K562 (cell line): ENCODE data around the gene SULT1C4. TPM values are rescaled to one million over a fixed set of nuclear protein-coding genes. Genes with fewer than 3 reads are reported as not detected.

ENCODE experiments used
- ATAC-seq: fragments of 200-7000 bp; cut with Tn5 transposase; 3 replicates; pipeline ENCODE4 v1.9.1; 2020; ENCODE audit warnings: moderate library complexity
- BruUV-seq: library from RNA; stranded (reverse); fragments of 400-500 nt; replicated peaks from 2 replicates; lab custom pipeline; 2021; lab: Mats Ljungman, UMichigan
- CTCF ChIA-PET: fragments of 300-600 bp; formaldehyde crosslinking; extraction: SDS; loops from one replicate; lab custom pipeline; 2021; ENCODE audit warnings: low intra/inter-chr PET ratio; lab: Yijun Ruan, JAX
- POLR2A ChIA-PET: fragments of 300-600, 350-650 bp; sonication (Branson Sonifier 250); formaldehyde crosslinking; extraction: SDS; loops from one replicate; lab custom pipeline; 2021; ENCODE audit warnings: antibody characterized with exemption, inconsistent platforms; lab: Yijun Ruan, JAX
- DNase-seq, 4 experiments: peaks; one replicate each; pipeline versions ENCODE4 v3.0.0 to v3.0.0-alpha.2; 2011 to 2018; ENCODE audit warnings: low spot score in 3 of 4, mixed read lengths in 3 of 4; ENCODE audit errors: extremely low read depth in 1 of 4
- FAIRE-seq: peaks from 2 replicates; lab custom pipeline; 2011; peaks lifted over from hg19 to GRCh38; lab: Jason Lieb, UNC
- H2AFZ ChIP-seq: 2 replicates; pipeline ENCODE4 v1.6.0; 2011; ENCODE audit warnings: low read depth, low read length, control low read depth, inconsistent platforms
- H3K27ac ChIP-seq: fragments of 200-600 bp; 3 replicates; pipeline ENCODE4 v1.8.0; 2011; ENCODE audit warnings: low read depth, mild to moderate bottlenecking, control low read depth, inconsistent platforms, low read length, moderate library complexity, mixed read lengths; ENCODE audit errors: extremely low read depth
- H3K27me3 ChIP-seq, 2 experiments: fragments of 300-600 bp in 1 of 2; 2 replicates in 1 of 2; 3 replicates in 1 of 2; pipeline versions ENCODE4 v1.6.0 to v1.8.0; 2011; ENCODE audit warnings: inconsistent platforms in 2 of 2, low read length in 2 of 2, mild to moderate bottlenecking in 1 of 2, mixed read lengths in 1 of 2, moderate library complexity in 1 of 2; ENCODE audit not compliant: control insufficient read depth in 2 of 2, insufficient read depth in 2 of 2
- H3K36me3 ChIP-seq: fragments of 300-600 bp; 3 replicates; pipeline ENCODE4 v1.8.0; 2011; ENCODE audit warnings: mild to moderate bottlenecking, low read length, inconsistent platforms; ENCODE audit not compliant: control insufficient read depth, insufficient read depth
- H3K4me1 ChIP-seq, 2 experiments: fragments of 200-600 bp in 1 of 2; replicated peaks in 1 of 2; 2 replicates in 1 of 2; 3 replicates in 1 of 2; pipeline versions ENCODE4 v1.5.1 to v1.8.0; 2011; ENCODE audit warnings: inconsistent platforms in 2 of 2, low read length in 2 of 2, mild to moderate bottlenecking in 1 of 2, mixed read lengths in 1 of 2, moderate library complexity in 1 of 2; ENCODE audit not compliant: control insufficient read depth in 2 of 2, insufficient read depth in 2 of 2
- H3K4me2 ChIP-seq: 2 replicates; pipeline ENCODE4 v1.6.1; 2011; ENCODE audit warnings: low read length, control low read depth, inconsistent platforms, mixed read lengths; ENCODE audit not compliant: insufficient read depth
- H3K4me3 ChIP-seq: fragments of 200-600 bp; sonication (generic), shearing (Covaris generic); 2 replicates; pipeline ENCODE4 v1.5.1; 2016; ENCODE audit warnings: control low read depth, inconsistent platforms
- H3K79me2 ChIP-seq: fragments of 200-600 bp; 3 replicates; pipeline ENCODE4 v1.8.0; 2011; ENCODE audit warnings: low read length, inconsistent platforms; ENCODE audit not compliant: control insufficient read depth, insufficient read depth
- H3K9ac ChIP-seq, 2 experiments: 2 replicates each; pipeline versions ENCODE4 v1.6.0 to v1.6.1; 2011; ENCODE audit warnings: low read depth in 2 of 2, low read length in 2 of 2, control low read depth in 1 of 2, inconsistent platforms in 1 of 2, mild to moderate bottlenecking in 1 of 2, mixed read lengths in 1 of 2; ENCODE audit not compliant: insufficient read depth in 1 of 2
- H3K9me1 ChIP-seq: one replicate; pipeline ENCODE4 v1.6.0; 2011; ENCODE audit warnings: inconsistent platforms, mild to moderate bottlenecking, low read length, moderate library complexity; ENCODE audit not compliant: control insufficient read depth, insufficient read depth
- H3K9me3 ChIP-seq: replicated peaks from 2 replicates; pipeline ENCODE4 v1.5.1; 2011; ENCODE audit warnings: low read depth, low read length, inconsistent platforms; ENCODE audit not compliant: control insufficient read depth, insufficient read depth
- H4K20me1 ChIP-seq: replicated peaks from 2 replicates; pipeline ENCODE4 v1.6.1; 2011; ENCODE audit warnings: low read length, inconsistent platforms, mixed read lengths; ENCODE audit not compliant: control insufficient read depth, insufficient read depth
- ARID1B ChIP-seq: fragments of 450-650 bp; IDR thresholded peaks from 2 replicates; pipeline ENCODE4 v1.6.1; 2016; ENCODE audit warnings: antibody characterized with exemption, mild to moderate bottlenecking, inconsistent platforms
- CBFA2T3 ChIP-seq: fragments of 450-650 bp; IDR thresholded peaks from 2 replicates; pipeline ENCODE4 v1.6.1; 2017
- CHCHD3 ChIP-seq: fragments of 250-450 bp; sonication (Bioruptor Pico); IDR thresholded peaks from 2 replicates; pipeline ENCODE4 v2.1.2; 2022; ENCODE audit warnings: mild to moderate bottlenecking
- DPF2 ChIP-seq: fragments of 450-650 bp; IDR thresholded peaks from 2 replicates; pipeline ENCODE4 v1.6.1; 2016
- EGR1 ChIP-seq: fragments of 450-650 bp; conservative IDR thresholded peaks from 2 replicates; pipeline ENCODE4 v1.6.1; 2017; ENCODE audit warnings: mild to moderate bottlenecking
- EHMT2 ChIP-seq: fragments of 450-650 bp; IDR thresholded peaks from 2 replicates; pipeline ENCODE4 v1.6.1; 2018; ENCODE audit warnings: antibody characterized with exemption
- EP400 ChIP-seq: fragments of 450-650 bp; IDR thresholded peaks from 2 replicates; pipeline ENCODE4 v1.6.1; 2017; ENCODE audit warnings: antibody characterized with exemption, mild to moderate bottlenecking, moderate library complexity
- FOSL1 ChIP-seq: fragments of 200-800 bp; sonication (Bioruptor generic); conservative IDR thresholded peaks from 2 replicates; pipeline ENCODE4 v1.6.1; 2016; ENCODE audit warnings: missing genetic modification characterization, missing compliant biosample characterization
- FOXJ2 ChIP-seq: fragments of 200-800 bp; sonication (Bioruptor generic); IDR thresholded peaks from 2 replicates; pipeline ENCODE4 v1.6.1; 2016; ENCODE audit warnings: missing genetic modification characterization, missing compliant biosample characterization
- FOXJ3 ChIP-seq: sonication (generic); formaldehyde crosslinking; IDR thresholded peaks from 2 replicates; pipeline ENCODE4 v1.4.0; 2020; ENCODE audit warnings: mild to moderate bottlenecking, missing genetic modification reagents
- GATAD2A ChIP-seq: fragments of 450-650 bp; IDR thresholded peaks from 2 replicates; pipeline ENCODE4 v1.6.1; 2017
- HNRNPL ChIP-seq: fragments of 200-400 bp; formaldehyde crosslinking; IDR thresholded peaks from 2 replicates; pipeline ENCODE4 v1.6.1; 2017; ENCODE audit warnings: low read depth, mild to moderate bottlenecking, low read length
- JUNB ChIP-seq: fragments of 450-650 bp; formaldehyde crosslinking; conservative IDR thresholded peaks from 2 replicates; pipeline ENCODE4 v1.4.0; 2020; ENCODE audit warnings: mild to moderate bottlenecking
- KDM1A ChIP-seq, 2 experiments: fragments of 450-650 bp; IDR thresholded peaks; 2 replicates each; pipeline ENCODE4 v1.6.1; 2016; ENCODE audit warnings: mild to moderate bottlenecking in 2 of 2
- KDM4B ChIP-seq, 2 experiments: fragments of 450-650 bp in 1 of 2; sonication (generic) in 1 of 2; IDR thresholded peaks; 2 replicates each; pipeline ENCODE4 v1.6.1; 2016 to 2017; ENCODE audit warnings: borderline replicate concordance in 2 of 2, antibody characterized with exemption in 1 of 2, low read depth in 1 of 2, mild to moderate bottlenecking in 1 of 2
- PHF20 ChIP-seq: fragments of 450-650 bp; IDR thresholded peaks from 2 replicates; pipeline ENCODE4 v1.6.1; 2018; ENCODE audit not compliant: partially characterized antibody
- SMARCA5 ChIP-seq: fragments of 450-650 bp; IDR thresholded peaks from 2 replicates; pipeline ENCODE4 v1.6.1; 2016
- SPI1 ChIP-seq: IDR thresholded peaks from 2 replicates; pipeline ENCODE4 v1.6.1; 2011; ENCODE audit warnings: low read depth, low read length, control low read depth, borderline replicate concordance
- TCF3 ChIP-seq: sonication (generic); formaldehyde crosslinking; IDR thresholded peaks from 2 replicates; pipeline ENCODE4 v1.4.0; 2020; ENCODE audit warnings: mild to moderate bottlenecking, missing genetic modification reagents
- TEAD4 ChIP-seq, 2 experiments: sonication (generic) in 1 of 2; formaldehyde crosslinking in 1 of 2; IDR thresholded peaks; 2 replicates each; pipeline versions ENCODE4 v1.6.1 to v1.8.0; 2012 to 2022; ENCODE audit warnings: borderline replicate concordance in 1 of 2, inconsistent platforms in 1 of 2, low read length in 1 of 2, mild to moderate bottlenecking in 1 of 2, missing genetic modification reagents in 1 of 2
- ZNF277 ChIP-seq: fragments of 250-450 bp; sonication (Bioruptor Pico); IDR thresholded peaks from 2 replicates; pipeline ENCODE4 v1.8.0; 2022; ENCODE audit warnings: inconsistent platforms, mild to moderate bottlenecking, moderate library complexity, borderline replicate concordance
- ZNF444 ChIP-seq: fragments of 250-450 bp; sonication (Bioruptor Pico); IDR thresholded peaks from 2 replicates; pipeline ENCODE4 v1.4.0; 2020; ENCODE audit warnings: mild to moderate bottlenecking, moderate library complexity
- ZNF717 ChIP-seq: fragments of 250-450 bp; sonication (Bioruptor Pico); IDR thresholded peaks from 2 replicates; pipeline ENCODE4 v1.5.0; 2021
- WGBS: fragments of 100-300 bp; shearing (Covaris generic); methylation state at CpG from one replicate; pipeline ENCODE4 v1.1.6; 2016; ENCODE audit warnings: low coverage, mixed read lengths; ENCODE audit not compliant: insufficient coverage; ENCODE audit errors: missing lambda C conversion rate; 5-methylcytosine and 5-hydroxymethylcytosine counted together
- in situ Hi-C: fragments of 300-500 bp; cut with MboI; formaldehyde crosslinking; loops from 4 replicates; pipeline ENCODE4 v1.15.0; 2018; ENCODE audit warnings: inconsistent platforms, mixed read lengths
- intact Hi-C: fragments of 100-400 bp; cut with micrococcal nuclease; formaldehyde crosslinking; loops from 2 replicates; pipeline ENCODE4 v1.14.2; 2022
- polyA plus RNA-seq, 8 experiments: library from polyadenylated mRNA; depleted of rRNA in 4 of 8; stranded (reverse) in 5 of 8; unstranded in 3 of 8; fragments of >200 nt; fragmentation: Nextera tagmentation in 2 of 8; fragmentation: Illumina TruSeq in 1 of 8; extraction: Ambion mirVana in 2 of 8; extraction: Trizol in 1 of 8; gene quantifications; 2 replicates each; pipeline versions ENCODE4 v1.2.1 to v1.2.3, GENCODE V29; 2011 to 2014; ENCODE audit warnings: inconsistent platforms in 1 of 8, missing spikeins in 1 of 8
- total RNA-seq, 7 experiments: library from RNA; depleted of rRNA in 6 of 7; stranded (reverse); fragments of >200 nt in 6 of 7; fragmentation: Illumina TruSeq in 2 of 7; extraction: Trizol in 2 of 7; gene quantifications; 2 replicates each; pipeline versions ENCODE4 v1.2.1 to v1.2.3, GENCODE V29; 2011 to 2021; ENCODE audit warnings: low replicate concordance in 1 of 7
- TF ChIP-seq, protein P1 (sequence below): sonication (generic); IDR thresholded peaks from 2 replicates; pipeline ENCODE4 v1.6.1; 2016

Gene SULT1C4
- total and polyA plus RNA-seq, 9 of the 15 experiments (the other 6 are each of a cell fraction or from before 2014, with no cell fraction given): 0.04 to 0.14 (median 0.09) TPM; not detected in 5

GRCh38 chr2:108414256-108414876 is 36.6 kb downstream of the SULT1C4 start:
- Histone ChIP-seq H3K4me1 (peaks cover 0 to 14% of the 10 kb centered on the region in 2 experiments; a peak in 2 of 5 replicates), H2AFZ (peak overlapping the region; percentile 64), H3K79me2 (no peaks in the 10 kb centered on the region), H3K27ac (no peak overlapping the region), H4K20me1 (no peaks in the 10 kb centered on the region), H3K9me1 (no peaks in the 10 kb centered on the region), H3K9ac (no peak overlapping the region), H3K9me3 (no peaks in the 10 kb centered on the region), H3K4me3 (no peak overlapping the region), H3K4me2 (no peak overlapping the region), H3K27me3 (no peaks in the 10 kb centered on the region), H3K36me3 (no peaks in the 10 kb centered on the region)
- ChIA-PET POLR2A (no interaction called here), CTCF (interaction anchor here (0.6 kb wide), 1 partner anchor 799 kb away, joined by 4 read pairs; no protein-coding TSS in a partner anchor)
- ATAC-seq (peak; percentile 42), DNase-seq (peak; percentile 21 to 33 (median 24)), FAIRE-seq (peak; percentile 54)
- no TSS peak for BruUV-seq
- in situ Hi-C loops: no loop called here
- 19% methylated on average over 3 of the region's 3 CpGs for WGBS
- intact Hi-C loops: loop anchor here (1.0 kb wide), 1 partner anchor 21 kb away; no protein-coding TSS in a partner anchor
- peak; percentile 57 for TF ChIP-seq ARID1B
- TF ChIP-seq, protein P1, sequence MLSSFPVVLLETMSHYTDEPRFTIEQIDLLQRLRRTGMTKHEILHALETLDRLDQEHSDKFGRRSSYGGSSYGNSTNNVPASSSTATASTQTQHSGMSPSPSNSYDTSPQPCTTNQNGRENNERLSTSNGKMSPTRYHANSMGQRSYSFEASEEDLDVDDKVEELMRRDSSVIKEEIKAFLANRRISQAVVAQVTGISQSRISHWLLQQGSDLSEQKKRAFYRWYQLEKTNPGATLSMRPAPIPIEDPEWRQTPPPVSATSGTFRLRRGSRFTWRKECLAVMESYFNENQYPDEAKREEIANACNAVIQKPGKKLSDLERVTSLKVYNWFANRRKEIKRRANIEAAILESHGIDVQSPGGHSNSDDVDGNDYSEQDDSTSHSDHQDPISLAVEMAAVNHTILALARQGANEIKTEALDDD: peak; percentile 79
- 0 out of 2 replicates have a peak, but pooled peaks have one; percentile 17 for TF ChIP-seq SPI1
- no peak for TF ChIP-seq EP400
- no peak for TF ChIP-seq CHCHD3
- TF ChIP-seq JUNB: no peak
- TF ChIP-seq PHF20: no peak
- TF ChIP-seq TCF3 (CRISPR knock-in tag): 0 out of 2 replicates have a peak, but pooled peaks have one; percentile 22
- TF ChIP-seq FOSL1 (tag): 0 out of 2 replicates have a peak, but pooled peaks have one; percentile 18
- TF ChIP-seq FOXJ3 (CRISPR knock-in tag): no peak
- TF ChIP-seq EHMT2: peak; percentile 54; the same call in 1 of the 2 replicates
- no peak for TF ChIP-seq KDM4B (IDR thresholded peaks at IDR 0.05; ENCODE audit: borderline replicate concordance in 2 of 2, low read depth in 1 of 2)
- no peak for TF ChIP-seq HNRNPL
- TF ChIP-seq TEAD4 (IDR thresholded peaks at IDR 0.05; ENCODE audit: low read length): peak; percentile 13; the same call in 1 of the 2 replicates
- no peak for TF ChIP-seq TEAD4 (CRISPR knock-in tag; IDR thresholded peaks at IDR 0.05; ENCODE audit: borderline replicate concordance)
- no peak for TF ChIP-seq SMARCA5
- TF ChIP-seq GATAD2A: peak; percentile 49; the same call in 1 of the 2 replicates
- 0 out of 4 replicates have a peak, but pooled peaks of 1 of the 2 experiments have one; percentile 20 for TF ChIP-seq KDM1A (IDR thresholded peaks at IDR 0.05)
- TF ChIP-seq DPF2: 0 out of 2 replicates have a peak, but pooled peaks have one; percentile 37
- TF ChIP-seq EGR1: peak; percentile 30; the same call in 1 of the 2 replicates
- no peak for TF ChIP-seq ZNF444
- TF ChIP-seq CBFA2T3: peak; percentile 55
- no peak for TF ChIP-seq ZNF717 (CRISPR knock-in tag)
- no peak for TF ChIP-seq ZNF277 (CRISPR knock-in tag)
- no peak for TF ChIP-seq FOXJ2 (tag)
